HG03354 (cell line): Measurements from ENCODE around the gene LAMA3.
A peak's percentile ranks its signal among the peaks of the same experiment; 100 is the strongest.

Experiments
- ATAC-seq: cut with Tn5 transposase; IDR thresholded peaks from one replicate; pipeline ENCODE4 v1.9.1; 2021; ENCODE audit warnings: mild to moderate bottlenecking; ENCODE audit not compliant: unreplicated experiment, poor library complexity, severe bottlenecking

The LAMA3 gene

DNA sequence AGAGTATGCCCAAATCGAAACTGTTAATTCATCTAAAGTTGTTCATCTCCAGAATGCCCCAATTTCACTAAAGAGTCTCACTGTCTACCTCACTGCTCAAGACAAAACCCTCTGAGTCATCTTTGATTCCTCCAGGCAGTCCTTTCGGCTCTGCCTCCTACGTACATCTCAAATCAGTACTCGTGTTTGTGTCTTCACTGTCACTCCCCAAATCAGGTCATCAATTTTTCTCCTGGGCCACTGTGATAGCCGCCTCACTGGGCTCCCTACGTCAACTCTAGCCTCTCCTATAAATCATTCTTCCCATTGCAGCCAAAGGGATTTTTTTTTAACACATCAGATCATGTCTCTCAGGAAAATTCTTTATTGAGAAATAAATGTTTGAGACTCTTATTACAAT is 283.2 kb downstream of the LAMA3 start:
- ATAC-seq, result no peak

DNA sequence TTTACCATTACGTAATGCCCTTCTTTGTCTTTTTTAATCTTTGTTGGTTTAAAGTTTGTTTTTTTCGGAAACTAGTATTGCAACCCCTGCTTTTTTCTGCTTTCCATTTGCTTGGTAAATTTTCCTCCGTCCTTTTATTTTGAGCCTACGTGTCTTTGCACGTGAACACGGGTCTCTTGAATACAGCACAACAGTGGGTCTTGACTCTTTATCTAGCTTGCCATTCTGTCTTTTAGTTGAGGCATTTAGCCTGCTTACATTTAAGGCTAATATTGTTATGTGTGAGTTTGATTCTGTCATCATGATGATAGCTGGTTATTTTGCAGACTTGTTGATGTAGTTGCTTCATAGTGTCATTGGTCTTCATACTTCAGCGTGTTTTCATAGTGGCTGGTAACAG is 287.9 kb downstream of the LAMA3 start:
- ATAC-seq, result no peak

GRCh38 chr18:23977719-23978483 is 288.6 kb downstream of the LAMA3 start:
- no peak for ATAC-seq

- peak; percentile 84 for ATAC-seq
These were observed 292.2 kb downstream of the LAMA3 start for GRCh38 chr18:23981369-23981980.

DNA sequence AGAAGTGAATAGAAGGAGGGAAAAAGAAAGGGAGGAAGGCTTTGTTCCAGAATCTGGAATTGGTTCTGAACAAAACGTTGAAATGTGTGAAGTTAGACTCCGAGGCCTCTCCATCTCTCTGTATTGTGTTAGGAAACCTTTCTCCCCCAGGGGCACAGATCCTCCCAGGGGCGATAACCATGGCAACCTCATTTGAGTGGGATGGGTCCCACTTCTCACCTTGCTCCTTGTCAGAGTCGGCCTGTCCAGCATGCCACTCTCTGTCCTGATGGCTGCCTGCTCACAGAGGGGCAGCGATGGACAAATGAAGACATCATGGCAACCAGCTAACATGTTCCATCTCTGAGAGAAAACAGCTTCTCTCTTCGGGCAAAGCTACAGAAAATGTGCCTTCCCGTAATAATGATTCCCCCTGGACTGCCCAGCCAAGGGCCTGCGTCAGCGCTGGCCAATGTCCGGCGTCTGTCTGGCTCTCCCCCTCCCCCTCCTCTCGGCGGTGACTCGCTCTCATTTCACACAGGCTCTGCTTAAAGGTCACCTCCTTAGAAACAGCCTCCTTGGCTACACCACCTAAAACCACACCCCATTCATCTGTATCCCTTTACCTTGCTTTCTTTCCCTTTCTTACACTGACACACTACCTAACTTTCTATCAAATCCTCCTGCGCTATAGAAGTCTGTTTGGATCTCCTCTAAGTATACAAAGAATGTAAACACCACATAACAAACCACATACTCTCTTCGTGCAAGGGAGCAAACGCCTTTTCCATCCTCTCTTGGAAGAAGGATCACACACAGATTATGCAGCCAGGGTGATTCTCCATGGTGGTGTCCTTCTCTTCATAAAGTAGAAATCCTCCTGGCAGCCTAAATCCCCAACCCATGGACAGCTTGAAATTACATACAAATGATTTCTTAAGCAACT is 293.2 kb downstream of the LAMA3 start:
- no peak for ATAC-seq

- ATAC-seq, result no peak
These were observed 293.9 kb downstream of the LAMA3 start for GRCh38 chr18:23983112-23983511.

DNA sequence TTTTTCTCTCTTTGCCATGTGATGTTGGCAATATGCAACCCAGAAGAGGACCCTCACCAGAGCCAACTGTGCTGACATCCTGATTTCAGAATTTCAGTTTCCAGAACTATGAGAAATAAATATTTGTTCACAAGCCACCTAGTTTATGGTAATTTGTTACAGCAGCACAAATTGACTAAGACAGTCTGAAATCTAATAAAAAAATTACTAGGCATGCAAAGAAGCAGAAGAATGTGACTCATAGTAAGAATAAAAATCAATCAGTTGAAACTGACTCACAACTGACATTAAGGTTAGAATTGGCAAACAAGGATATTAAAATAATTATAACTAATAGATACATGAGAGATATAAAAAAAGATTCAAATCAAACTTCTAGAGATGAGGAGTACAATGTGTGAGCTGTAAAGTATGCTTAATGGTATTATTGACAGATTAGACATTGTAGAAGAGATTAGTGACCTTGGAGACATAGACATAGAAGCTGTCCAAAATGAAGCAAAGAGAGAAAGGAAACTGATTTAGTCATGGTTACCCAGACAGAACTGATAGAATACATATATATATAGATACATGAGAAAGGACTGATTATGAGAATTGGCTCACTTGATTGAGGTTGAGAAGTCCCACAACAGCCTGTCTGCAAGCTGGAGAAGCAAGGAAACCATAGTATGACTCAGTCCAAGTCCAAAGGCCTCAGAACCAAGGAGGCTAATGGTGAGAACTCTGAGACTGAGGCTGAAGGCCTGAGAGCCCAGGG is 297.5 kb downstream of the LAMA3 start:
- ATAC-seq, result peak; percentile 81

DNA sequence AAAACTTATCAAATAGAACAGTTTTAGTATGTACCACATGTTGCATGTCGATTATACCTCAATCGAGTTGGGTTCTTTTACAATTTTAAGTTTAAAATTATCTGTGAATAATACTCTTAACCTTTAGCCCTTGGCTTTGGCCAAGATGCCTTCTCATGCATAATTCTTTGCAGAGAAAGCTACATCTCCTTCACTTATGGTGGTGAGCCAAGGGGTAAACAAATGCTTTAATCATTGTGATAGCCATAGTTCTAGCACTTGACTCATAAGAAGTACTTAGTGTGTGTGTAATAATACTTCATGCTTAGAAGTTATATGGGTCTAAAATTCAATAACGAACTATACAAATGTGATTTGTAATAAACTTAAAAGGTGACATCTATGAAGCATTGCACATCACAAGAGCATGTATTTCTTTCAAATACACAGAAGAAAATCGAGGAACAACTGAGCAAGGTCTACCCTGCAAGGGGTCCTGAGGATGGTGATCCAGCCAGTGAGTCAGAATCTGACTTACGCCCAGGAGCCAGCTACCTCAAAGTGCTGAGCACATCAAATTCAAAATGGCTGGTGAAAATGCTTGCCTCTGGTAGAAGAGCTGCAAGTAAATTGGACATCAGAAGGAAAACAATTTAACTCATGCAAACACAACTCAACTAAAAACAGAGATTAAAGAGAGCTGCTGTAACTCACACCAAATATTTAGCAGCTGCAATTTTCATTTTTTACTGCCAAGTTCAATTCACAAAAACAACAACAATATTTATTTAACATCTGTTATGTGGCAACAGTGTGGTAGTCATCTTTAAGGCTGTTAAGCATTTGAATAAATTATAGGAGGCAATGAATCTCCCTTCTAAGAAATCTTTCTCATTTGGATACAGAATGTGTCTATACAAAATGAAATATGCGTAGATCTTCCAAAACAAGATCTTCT is 301.5 kb downstream of the LAMA3 start:
- ATAC-seq, result no peak

DNA sequence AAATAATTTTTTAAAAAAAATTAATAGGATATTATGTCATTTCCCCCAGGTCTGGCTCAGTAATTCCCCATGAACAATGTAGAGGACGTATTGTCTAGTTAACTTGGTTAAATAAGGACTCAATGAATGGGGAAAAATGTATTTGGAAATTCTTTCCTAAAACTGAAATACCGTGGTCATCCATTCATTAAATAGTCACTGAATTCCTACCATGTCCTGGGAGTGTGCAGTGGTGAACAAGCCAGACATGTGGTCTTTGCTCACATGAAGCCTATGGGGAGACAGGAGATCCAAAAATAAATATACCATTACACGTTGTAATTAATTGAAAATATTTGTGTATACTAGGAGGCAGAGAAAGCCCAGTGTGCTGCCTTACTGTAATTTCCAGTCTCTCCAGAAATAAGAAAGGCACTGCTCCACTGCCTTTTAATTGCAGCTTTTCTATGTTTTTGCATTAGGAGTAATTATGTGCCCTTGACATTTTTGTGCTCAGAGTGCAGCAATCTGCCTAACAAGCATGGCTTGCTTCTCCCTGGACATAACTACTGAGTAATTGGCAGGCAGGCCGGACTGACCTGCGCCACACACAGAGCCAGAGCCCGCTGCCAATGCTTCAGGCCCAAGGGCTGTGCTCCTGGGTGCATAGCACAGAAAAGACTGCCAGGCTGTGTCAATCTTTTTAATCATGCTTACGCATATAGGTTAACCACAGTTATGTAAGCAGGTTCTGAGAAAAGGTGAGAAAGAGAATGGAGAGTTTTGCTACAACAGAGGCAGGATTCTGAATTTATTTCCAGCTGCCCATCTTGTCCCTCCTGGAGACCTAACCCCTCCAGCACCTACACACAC is 303.1 kb downstream of the LAMA3 start:
- no peak for ATAC-seq

GRCh38 chr18:23992941-23993280 is 303.7 kb downstream of the LAMA3 start:
- ATAC-seq, result no peak

- ATAC-seq, result peak; percentile 38
These were observed 305.2 kb downstream of the LAMA3 start for GRCh38 chr18:23994361-23994902.

DNA sequence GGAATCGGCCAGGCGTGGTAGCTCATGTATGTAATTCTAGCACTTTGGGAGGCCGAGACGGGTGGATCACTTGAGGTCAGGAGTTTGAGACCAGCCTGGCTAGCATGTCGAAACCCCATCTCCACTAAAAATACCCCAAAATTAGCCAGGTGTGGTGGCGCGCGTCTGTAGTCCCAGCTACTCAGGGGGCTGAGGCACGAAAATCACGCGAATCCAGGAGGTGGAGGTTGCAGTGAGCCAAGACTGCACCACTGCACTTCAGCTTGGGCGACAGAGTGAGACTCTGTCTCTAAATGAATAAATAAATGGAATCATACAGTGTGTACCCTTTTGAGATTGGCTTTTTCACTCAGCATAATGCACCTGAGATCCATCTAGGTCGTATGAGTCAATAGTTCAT is 305.9 kb downstream of the LAMA3 start:
- ATAC-seq, result no peak

DNA sequence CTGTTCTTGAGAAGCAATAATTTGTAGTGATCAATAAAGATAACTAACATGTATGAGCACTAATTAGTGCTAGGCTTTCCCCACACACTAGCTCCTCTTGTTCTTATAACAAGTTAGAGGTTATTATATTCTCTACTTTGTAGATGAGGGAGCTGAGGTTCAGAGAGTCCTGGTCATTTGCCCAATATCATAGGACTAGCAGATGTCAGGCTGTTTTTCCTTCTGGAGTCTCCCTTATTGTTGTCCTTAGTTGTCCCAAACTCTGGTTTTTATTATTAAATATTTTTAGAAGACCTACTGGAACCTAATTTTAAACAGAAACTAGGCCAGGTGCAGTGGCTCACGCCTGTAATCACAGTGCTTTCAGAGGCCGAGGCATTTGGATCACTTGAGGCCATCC is 308.8 kb downstream of the LAMA3 start:
- ATAC-seq, result no peak

DNA sequence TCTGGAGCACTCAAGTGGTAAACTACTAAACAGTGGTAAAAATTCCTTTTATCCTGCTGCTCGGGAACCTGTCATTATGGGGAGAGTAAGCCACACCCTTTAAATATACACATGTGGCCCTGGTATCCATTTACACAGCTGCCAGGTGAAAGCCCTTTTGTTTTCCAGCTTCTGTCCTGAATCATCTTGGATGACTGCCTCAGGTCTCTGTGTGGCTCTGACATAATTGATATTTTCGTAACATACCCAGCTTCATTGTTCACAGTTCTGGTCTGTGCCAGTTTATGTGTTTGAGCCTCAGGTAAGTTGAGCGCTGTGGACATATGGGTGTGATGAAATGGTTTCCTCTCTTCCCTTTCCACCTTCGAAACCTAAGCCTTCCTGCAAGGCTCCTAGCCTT is 309.6 kb downstream of the LAMA3 start:
- no peak for ATAC-seq

DNA sequence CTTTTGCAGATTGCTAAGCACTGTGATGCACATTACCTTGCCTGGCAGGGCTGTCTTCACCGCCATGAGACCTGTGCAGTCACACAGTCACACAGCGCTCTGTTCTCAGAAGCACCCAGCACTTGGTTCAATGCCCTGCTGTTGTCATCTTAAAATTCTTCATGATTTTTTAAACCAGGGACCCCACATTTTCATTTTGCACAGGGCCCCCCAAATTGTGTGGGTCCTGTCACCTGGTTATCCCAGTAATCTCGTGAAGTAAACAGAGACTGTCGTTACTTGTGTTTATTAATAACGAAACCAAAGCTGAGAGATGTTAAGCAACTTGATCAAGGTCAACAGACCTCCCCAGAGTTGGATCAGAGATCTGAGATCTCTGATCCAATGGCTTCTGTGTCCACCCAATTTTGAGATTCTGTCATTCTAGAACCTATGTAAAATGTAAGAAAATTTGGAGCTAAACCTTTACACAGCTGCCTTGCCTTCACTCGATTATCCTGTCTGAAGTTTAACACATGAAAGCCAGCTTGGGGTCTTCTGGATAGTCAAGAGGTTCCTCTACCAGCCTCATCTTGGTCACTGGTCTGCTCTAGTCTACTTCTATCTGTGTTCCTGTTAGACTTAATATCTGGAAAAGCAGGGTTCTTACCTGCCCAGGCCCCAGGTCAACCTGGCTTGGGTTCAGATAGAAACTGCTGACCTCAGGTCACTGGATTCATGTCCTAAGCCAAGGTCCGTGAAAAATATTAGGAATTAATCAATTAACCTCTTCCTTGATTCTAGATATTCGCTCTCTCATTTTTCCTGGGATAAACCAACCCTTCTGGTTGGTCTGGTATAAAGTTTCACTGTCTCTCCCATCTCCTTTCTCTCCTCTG is 311.6 kb downstream of the LAMA3 start:
- ATAC-seq, result no peak

DNA sequence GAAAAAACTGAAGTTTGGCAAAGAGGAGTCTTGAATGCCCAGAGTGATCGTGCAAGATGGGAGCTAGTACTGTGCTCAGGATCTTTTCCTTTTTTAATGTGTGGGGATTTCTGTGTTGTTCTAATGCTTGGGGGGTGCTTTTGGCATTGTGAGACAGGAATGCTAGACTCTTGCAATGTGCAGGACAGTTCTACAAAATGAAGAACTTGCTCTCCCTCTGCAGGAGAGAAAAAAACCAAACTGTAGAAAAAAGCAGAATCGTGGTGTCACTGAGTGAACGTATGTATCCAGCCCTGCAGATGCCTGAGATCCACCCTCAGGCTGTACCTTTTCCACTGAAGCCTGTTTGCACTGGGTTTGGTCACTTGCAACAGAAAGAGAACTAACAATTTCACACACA is 313.2 kb downstream of the LAMA3 start:
- no peak for ATAC-seq

DNA sequence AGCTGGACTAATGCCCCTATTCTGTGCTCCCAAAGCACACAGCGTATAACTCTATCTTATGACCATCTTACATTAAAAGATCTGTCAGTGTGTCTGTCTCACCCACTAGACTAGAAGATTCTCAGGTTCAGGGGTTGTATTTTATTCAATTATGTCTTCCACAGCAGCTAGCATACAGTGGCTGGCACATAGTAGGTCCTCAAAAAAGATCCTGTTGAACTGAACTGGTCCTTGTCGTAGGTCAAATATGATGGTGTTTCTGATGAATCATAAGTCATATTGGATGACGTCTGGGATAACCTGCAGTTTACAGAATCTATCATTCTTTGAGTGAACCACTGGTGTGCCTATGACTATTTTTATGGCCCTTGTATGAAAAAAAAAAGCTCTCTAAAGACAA is 314.0 kb downstream of the LAMA3 start:
- no peak for ATAC-seq
